ENCODE results near the gene ZFP62.
A peak's percentile ranks its signal among the peaks of the same experiment; 100 is the strongest.

Gene ZFP62

GRCh38 chr5:180865981-180866695 is 5.1 kb upstream of the ZFP62 start:
- Histone ChIP-seq H3K27ac (ENCODE audit: low read depth, low read length) (no peak overlapping the region), H3K9ac (ENCODE audit: low read length) (no peak overlapping the region), H3K4me1 (ENCODE audit: control insufficient read depth, insufficient read depth, low read length) (peaks cover 10% of the 10 kb centered on the region), H3K9me3 (ENCODE audit: control insufficient read depth, insufficient read depth, low read depth, low read length) (no peaks in the 10 kb centered on the region), H3K4me3 (ENCODE audit: low read depth, low read length) (no peak overlapping the region), H3K27me3 (ENCODE audit: control insufficient read depth, insufficient read depth, low read length) (no peaks in the 10 kb centered on the region), H3K36me3 (ENCODE audit: control insufficient read depth, insufficient read depth, low read length) (no peaks in the 10 kb centered on the region)

GRCh38 chr5:180862645-180863044 is 1.6 kb upstream of the ZFP62 start:
- no peaks in the 10 kb centered on the region for H3K27me3 ChIP-seq (ENCODE audit: control insufficient read depth, insufficient read depth, low read length)
- H3K9me3 ChIP-seq (ENCODE audit: control insufficient read depth, insufficient read depth, low read depth, low read length), result no peaks in the 10 kb centered on the region
- H3K9ac ChIP-seq (ENCODE audit: low read length), result no peak overlapping the region
- peaks cover 13% of the 10 kb centered on the region; the same call in 1 of the 2 replicates for H3K36me3 ChIP-seq (ENCODE audit: control insufficient read depth, insufficient read depth, low read length)
- no peak overlapping the region for H3K27ac ChIP-seq (ENCODE audit: low read depth, low read length)
- peaks cover 10% of the 10 kb centered on the region for H3K4me1 ChIP-seq (ENCODE audit: control insufficient read depth, insufficient read depth, low read length)
- H3K4me3 ChIP-seq (ENCODE audit: low read depth, low read length), result no peak overlapping the region; the same call in 1 of the 2 replicates

GRCh38 chr5:180860273-180860886 is 696 bp downstream of the ZFP62 start:
- Histone ChIP-seq H3K4me3 (ENCODE audit: low read depth, low read length) (peak overlapping the region; percentile 100), H3K36me3 (ENCODE audit: control insufficient read depth, insufficient read depth, low read length) (peaks cover 28% of the 10 kb centered on the region), H3K4me1 (ENCODE audit: control insufficient read depth, insufficient read depth, low read length) (peaks cover 10% of the 10 kb centered on the region), H3K9me3 (ENCODE audit: control insufficient read depth, insufficient read depth, low read depth, low read length) (no peaks in the 10 kb centered on the region), H3K27ac (ENCODE audit: low read depth, low read length) (peak overlapping the region; percentile 81), H3K27me3 (ENCODE audit: control insufficient read depth, insufficient read depth, low read length) (no peaks in the 10 kb centered on the region), H3K9ac (ENCODE audit: low read length) (peak overlapping the region; percentile 92)

GRCh38 chr5:180858586-180858985 is 2.5 kb downstream of the ZFP62 start:
- Histone ChIP-seq H3K9ac (ENCODE audit: low read length) (no peak overlapping the region), H3K4me1 (ENCODE audit: control insufficient read depth, insufficient read depth, low read length) (peaks cover 10% of the 10 kb centered on the region), H3K9me3 (ENCODE audit: control insufficient read depth, insufficient read depth, low read depth, low read length) (peaks cover 2% of the 10 kb centered on the region; the same call in 1 of the 2 replicates), H3K36me3 (ENCODE audit: control insufficient read depth, insufficient read depth, low read length) (peaks cover 44% of the 10 kb centered on the region), H3K27me3 (ENCODE audit: control insufficient read depth, insufficient read depth, low read length) (no peaks in the 10 kb centered on the region), H3K4me3 (ENCODE audit: low read depth, low read length) (no peak overlapping the region), H3K27ac (ENCODE audit: low read depth, low read length) (no peak overlapping the region)

- H3K4me1 ChIP-seq (ENCODE audit: control insufficient read depth, insufficient read depth, low read length), result no peaks in the 10 kb centered on the region
- no peak overlapping the region for H3K9ac ChIP-seq (ENCODE audit: low read length)
- no peak overlapping the region for H3K27ac ChIP-seq (ENCODE audit: low read depth, low read length)
- no peak overlapping the region for H3K4me3 ChIP-seq (ENCODE audit: low read depth, low read length)
- H3K9me3 ChIP-seq (ENCODE audit: control insufficient read depth, insufficient read depth, low read depth, low read length), result peaks cover 45% of the 10 kb centered on the region
- H3K27me3 ChIP-seq (ENCODE audit: control insufficient read depth, insufficient read depth, low read length), result no peaks in the 10 kb centered on the region
- H3K36me3 ChIP-seq (ENCODE audit: control insufficient read depth, insufficient read depth, low read length), result peaks cover 84% of the 10 kb centered on the region
These were observed 7.3 kb downstream of the ZFP62 start for GRCh38 chr5:180853848-180854176.

GRCh38 chr5:180853121-180853847 is 7.8 kb downstream of the ZFP62 start:
- Histone ChIP-seq H3K27me3 (ENCODE audit: control insufficient read depth, insufficient read depth, low read length) (no peaks in the 10 kb centered on the region), H3K9ac (ENCODE audit: low read length) (no peak overlapping the region), H3K4me1 (ENCODE audit: control insufficient read depth, insufficient read depth, low read length) (no peaks in the 10 kb centered on the region), H3K4me3 (ENCODE audit: low read depth, low read length) (no peak overlapping the region), H3K9me3 (ENCODE audit: control insufficient read depth, insufficient read depth, low read depth, low read length) (peaks cover 50% of the 10 kb centered on the region), H3K36me3 (ENCODE audit: control insufficient read depth, insufficient read depth, low read length) (peaks cover 84% of the 10 kb centered on the region), H3K27ac (ENCODE audit: low read depth, low read length) (no peak overlapping the region)

- peaks cover 91% of the 10 kb centered on the region for H3K36me3 ChIP-seq (ENCODE audit: control insufficient read depth, insufficient read depth, low read length)
- H3K4me3 ChIP-seq (ENCODE audit: low read depth, low read length), result no peak overlapping the region
These were observed 8.6 kb downstream of the ZFP62 start for GRCh38 chr5:180852495-180852894.

GRCh38 chr5:180850434-180851078 is 10.5 kb downstream of the ZFP62 start:
- peaks cover 77% of the 10 kb centered on the region for H3K9me3 ChIP-seq (ENCODE audit: control insufficient read depth, insufficient read depth, low read depth, low read length)
- peaks cover 96% of the 10 kb centered on the region for H3K36me3 ChIP-seq (ENCODE audit: control insufficient read depth, insufficient read depth, low read length)
- H3K4me3 ChIP-seq (ENCODE audit: low read depth, low read length), result no peak overlapping the region
- H3K27me3 ChIP-seq (ENCODE audit: control insufficient read depth, insufficient read depth, low read length), result no peaks in the 10 kb centered on the region
- no peak overlapping the region for H3K9ac ChIP-seq (ENCODE audit: low read length)
- H3K4me1 ChIP-seq (ENCODE audit: control insufficient read depth, insufficient read depth, low read length), result no peaks in the 10 kb centered on the region
- no peak overlapping the region for H3K27ac ChIP-seq (ENCODE audit: low read depth, low read length)

More at GRCh38 chr5:180852495-180852894, 8.6 kb downstream of the ZFP62 start:
- Histone ChIP-seq H3K9ac (ENCODE audit: low read length) (no peak overlapping the region), H3K9me3 (ENCODE audit: control insufficient read depth, insufficient read depth, low read depth, low read length) (peaks cover 58% of the 10 kb centered on the region), H3K27me3 (ENCODE audit: control insufficient read depth, insufficient read depth, low read length) (no peaks in the 10 kb centered on the region), H3K27ac (ENCODE audit: low read depth, low read length) (no peak overlapping the region), H3K4me1 (ENCODE audit: control insufficient read depth, insufficient read depth, low read length) (no peaks in the 10 kb centered on the region)

GRCh38 chr5:180849827-180850226 is 11.2 kb downstream of the ZFP62 start:
- Histone ChIP-seq H3K4me3 (ENCODE audit: low read depth, low read length) (no peak overlapping the region; the same call in 1 of the 2 replicates), H3K27ac (ENCODE audit: low read depth, low read length) (no peak overlapping the region), H3K27me3 (ENCODE audit: control insufficient read depth, insufficient read depth, low read length) (no peaks in the 10 kb centered on the region), H3K9me3 (ENCODE audit: control insufficient read depth, insufficient read depth, low read depth, low read length) (peaks cover 81% of the 10 kb centered on the region), H3K9ac (ENCODE audit: low read length) (no peak overlapping the region), H3K4me1 (ENCODE audit: control insufficient read depth, insufficient read depth, low read length) (peaks cover under 1% of the 10 kb centered on the region; the same call in 1 of the 2 replicates), H3K36me3 (ENCODE audit: control insufficient read depth, insufficient read depth, low read length) (peaks cover 92% of the 10 kb centered on the region)

- no peak overlapping the region for H3K27ac ChIP-seq (ENCODE audit: low read depth, low read length)
- H3K9me3 ChIP-seq (ENCODE audit: control insufficient read depth, insufficient read depth, low read depth, low read length), result peaks cover 81% of the 10 kb centered on the region
- H3K9ac ChIP-seq (ENCODE audit: low read length), result no peak overlapping the region
- H3K4me1 ChIP-seq (ENCODE audit: control insufficient read depth, insufficient read depth, low read length), result peaks cover 6% of the 10 kb centered on the region; the same call in 1 of the 2 replicates
- H3K36me3 ChIP-seq (ENCODE audit: control insufficient read depth, insufficient read depth, low read length), result peaks cover 84% of the 10 kb centered on the region
- no peak overlapping the region for H3K4me3 ChIP-seq (ENCODE audit: low read depth, low read length)
- H3K27me3 ChIP-seq (ENCODE audit: control insufficient read depth, insufficient read depth, low read length), result no peaks in the 10 kb centered on the region
These were observed 12.2 kb downstream of the ZFP62 start for GRCh38 chr5:180848878-180849277.
